H1 (cell line): ENCODE measurements around the gene TLK2. TPM values are rescaled to one million over a fixed set of nuclear protein-coding genes. Genes with fewer than 3 reads are reported as not detected.

ENCODE experiments used
- CTCF ChIA-PET: fragments of 300-600 bp; sonication (Branson Sonifier 250); formaldehyde crosslinking; loops from one replicate; lab custom pipeline; 2021; ENCODE audit not compliant: partially characterized antibody; lab: Charles Lee
- POLR2A ChIA-PET: fragments of 300-600 bp; sonication (Branson Sonifier 250); formaldehyde crosslinking; loops from one replicate; lab custom pipeline; 2021; ENCODE audit warnings: inconsistent platforms; ENCODE audit not compliant: partially characterized antibody; lab: Charles Lee
- DNase-seq, 2 experiments: peaks; one replicate each; pipeline versions ENCODE4 v3.0.0 to v3.0.0-alpha.2; 2010 to 2022; ENCODE audit warnings: low spot score in 2 of 2, low read depth in 1 of 2, mixed read lengths in 1 of 2
- FAIRE-seq: peaks from 2 replicates; lab custom pipeline; 2011; peaks lifted over from hg19 to GRCh38; lab: Jason Lieb, UNC
- H2AFZ ChIP-seq: 2 replicates; pipeline ENCODE4 v1.8.1; 2012; ENCODE audit warnings: low read length, inconsistent platforms
- H2AK5ac ChIP-seq: 2 replicates; pipeline ENCODE4 v1.6.1; 2013; ENCODE audit warnings: low read depth, low read length
- H2BK120ac ChIP-seq: replicated peaks from 2 replicates; pipeline ENCODE3; 2013; ENCODE audit warnings: low read depth, low read length, inconsistent platforms
- H2BK12ac ChIP-seq: 2 replicates; pipeline ENCODE4 v1.6.1; 2013; ENCODE audit warnings: low read depth, low read length
- H2BK15ac ChIP-seq: 2 replicates; pipeline ENCODE4 v1.6.1; 2013; ENCODE audit warnings: low read length
- H2BK20ac ChIP-seq: 2 replicates; pipeline ENCODE4 v1.6.1; 2013; ENCODE audit warnings: low read length
- H2BK5ac ChIP-seq: 2 replicates; pipeline ENCODE4 v1.6.1; 2013; ENCODE audit warnings: low read depth, low read length
- H3K14ac ChIP-seq: 2 replicates; pipeline ENCODE4 v1.6.1; 2013; ENCODE audit warnings: inconsistent platforms; ENCODE audit not compliant: insufficient read length
- H3K18ac ChIP-seq: 2 replicates; pipeline ENCODE4 v1.6.1; 2013; ENCODE audit warnings: low read length; ENCODE audit errors: extremely low read depth
- H3K23ac ChIP-seq: 2 replicates; pipeline ENCODE4 v1.6.1; 2013; ENCODE audit warnings: inconsistent platforms; ENCODE audit not compliant: insufficient read length
- H3K23me2 ChIP-seq: 2 replicates; pipeline ENCODE4 v1.6.1; 2013; ENCODE audit warnings: low read depth, low read length
- H3K27ac ChIP-seq: 2 replicates; pipeline ENCODE4 v1.6.1; 2011; ENCODE audit warnings: low read depth, low read length, inconsistent platforms
- H3K27me3 ChIP-seq, 4 experiments: replicated peaks in 1 of 4; 1 replicate in 1 of 4; 2 replicates in 3 of 4; pipeline versions ENCODE4 v1.6.1 to v1.8.1; 2011 to 2013; ENCODE audit warnings: low read length in 3 of 4, mild to moderate bottlenecking in 3 of 4, inconsistent platforms in 2 of 4, mixed read lengths in 2 of 4, moderate library complexity in 1 of 4; ENCODE audit not compliant: control insufficient read depth in 3 of 4, insufficient read depth in 3 of 4; ENCODE audit errors: extremely low read depth in 1 of 4
- H3K36me3 ChIP-seq, 4 experiments: 2 replicates each; pipeline versions ENCODE4 v1.6.1 to v1.8.1; 2011 to 2013; ENCODE audit warnings: mild to moderate bottlenecking in 4 of 4, low read length in 3 of 4, moderate library complexity in 2 of 4, control low read depth in 1 of 4, inconsistent platforms in 1 of 4; ENCODE audit not compliant: insufficient read depth in 4 of 4, control insufficient read depth in 2 of 4
- H3K4ac ChIP-seq: replicated peaks from 2 replicates; pipeline ENCODE3; 2013; ENCODE audit warnings: low read length, low read depth, mixed read lengths, inconsistent platforms; ENCODE audit not compliant: insufficient read length
- H3K4me1 ChIP-seq, 4 experiments: replicated peaks in 1 of 4; 1 replicate in 1 of 4; 2 replicates in 3 of 4; pipeline versions ENCODE4 v1.6.1 to v1.8.1; 2011 to 2013; ENCODE audit warnings: low read length in 3 of 4, inconsistent platforms in 2 of 4, mixed read lengths in 1 of 4; ENCODE audit not compliant: insufficient read depth in 4 of 4, control insufficient read depth in 3 of 4
- H3K4me2 ChIP-seq, 2 experiments: 2 replicates each; pipeline versions ENCODE4 v1.6.1 to v1.8.1; 2011 to 2013; ENCODE audit warnings: low read depth in 2 of 2, low read length in 2 of 2, control low read depth in 1 of 2, inconsistent platforms in 1 of 2, mild to moderate bottlenecking in 1 of 2; ENCODE audit not compliant: insufficient read depth in 1 of 2
- H3K4me3 ChIP-seq, 4 experiments: fragments of 200-600, 300-600 bp in 1 of 4; sonication (generic), shearing (Covaris generic), sonication (Bioruptor Twin) in 1 of 4; 2 replicates each; pipeline versions ENCODE4 v1.5.1 to v1.8.1; 2011 to 2016; ENCODE audit warnings: low read length in 4 of 4, low read depth in 3 of 4, control low read depth in 2 of 4, inconsistent platforms in 2 of 4, mild to moderate bottlenecking in 2 of 4, mixed read lengths in 1 of 4, moderate library complexity in 1 of 4; ENCODE audit not compliant: insufficient read depth in 2 of 4; ENCODE audit errors: extremely low read depth in 1 of 4
- H3K56ac ChIP-seq: replicated peaks from 2 replicates; pipeline ENCODE3; 2013; ENCODE audit warnings: low read depth, mild to moderate bottlenecking, mixed read lengths, low read length, inconsistent platforms; ENCODE audit not compliant: insufficient read length
- H3K79me1 ChIP-seq: 2 replicates; pipeline ENCODE4 v1.6.1; 2013; ENCODE audit warnings: low read depth, low read length, control low read depth
- H3K79me2 ChIP-seq, 2 experiments: 2 replicates each; pipeline versions ENCODE4 v1.6.1 to v1.8.1; 2012 to 2013; ENCODE audit warnings: low read length in 2 of 2, mild to moderate bottlenecking in 2 of 2, inconsistent platforms in 1 of 2; ENCODE audit not compliant: insufficient read depth in 2 of 2, control insufficient read depth in 1 of 2
- H3K9ac ChIP-seq, 4 experiments: replicated peaks in 1 of 4; 1 replicate in 1 of 4; 2 replicates in 3 of 4; pipeline versions ENCODE4 v1.6.1 to v1.8.1; 2011 to 2013; ENCODE audit warnings: low read depth in 3 of 4, low read length in 3 of 4, control low read depth in 2 of 4, mild to moderate bottlenecking in 2 of 4, moderate library complexity in 2 of 4, inconsistent platforms in 1 of 4; ENCODE audit errors: extremely low read depth in 1 of 4
- H3K9me3 ChIP-seq, 2 experiments: 2 replicates each; pipeline versions ENCODE4 v1.6.1 to v1.8.1; 2012 to 2013; ENCODE audit warnings: mild to moderate bottlenecking in 2 of 2, moderate library complexity in 2 of 2, control low read depth in 1 of 2, inconsistent platforms in 1 of 2, low read depth in 1 of 2, low read length in 1 of 2, mixed read lengths in 1 of 2; ENCODE audit not compliant: insufficient read depth in 2 of 2
- H4K20me1 ChIP-seq, 2 experiments: replicated peaks in 1 of 2; 2 replicates each; pipeline versions ENCODE3 to v1.8.1; 2011 to 2013; ENCODE audit warnings: inconsistent platforms in 2 of 2, low read length in 2 of 2, mild to moderate bottlenecking in 1 of 2; ENCODE audit not compliant: insufficient read depth in 2 of 2, control insufficient read depth in 1 of 2
- H4K5ac ChIP-seq: 2 replicates; pipeline ENCODE4 v1.6.1; 2013; ENCODE audit warnings: low read length, low read depth, mixed read lengths, inconsistent platforms; ENCODE audit not compliant: insufficient read length
- H4K8ac ChIP-seq: 2 replicates; pipeline ENCODE4 v1.8.0; 2013; ENCODE audit warnings: mild to moderate bottlenecking, moderate library complexity, low read length, inconsistent platforms; ENCODE audit not compliant: insufficient read depth; ENCODE audit errors: extremely low read depth
- H4K91ac ChIP-seq: replicated peaks from 2 replicates; pipeline ENCODE3; 2013; ENCODE audit warnings: low read length, mixed read lengths, inconsistent platforms; ENCODE audit not compliant: insufficient read length
- BRCA1 ChIP-seq: IDR thresholded peaks from 2 replicates; pipeline ENCODE4 v1.6.1; 2012; ENCODE audit warnings: low read depth, low read length, improper control_type of control experiment
- CHD1 ChIP-seq: IDR thresholded peaks from 2 replicates; pipeline ENCODE4 v1.6.1; 2012; ENCODE audit warnings: low read depth, low read length, improper control_type of control experiment
- CREB1 ChIP-seq: IDR thresholded peaks from 2 replicates; pipeline ENCODE4 v1.6.1; 2012; ENCODE audit warnings: inconsistent platforms
- HDAC6 ChIP-seq: IDR thresholded peaks from one replicate; pipeline ENCODE4 v1.7.1; 2012; ENCODE audit warnings: low read depth, mild to moderate bottlenecking, inconsistent platforms, low read length, moderate library complexity
- KDM5A ChIP-seq: fragments of 200-600 bp; IDR thresholded peaks from 2 replicates; pipeline ENCODE4 v1.7.1; 2012; ENCODE audit warnings: mild to moderate bottlenecking, low read length, inconsistent platforms, mixed read lengths
- RFX5 ChIP-seq: IDR thresholded peaks from 2 replicates; pipeline ENCODE4 v1.6.1; 2011; ENCODE audit warnings: low read depth, low read length, improper control_type of control experiment, borderline replicate concordance
- WGBS, 2 experiments: shearing (Covaris generic) in 1 of 2; methylation state at CpG; one replicate each; pipeline versions ENCODE4 v1.1.6 to v1.1.7; 2013 to 2015; ENCODE audit warnings: low lambda C conversion rate in 2 of 2, mixed read lengths in 2 of 2, inconsistent platforms in 1 of 2, low coverage in 1 of 2, missing lambda C conversion rate in 1 of 2; ENCODE audit not compliant: insufficient replicate concordance in 2 of 2, insufficient coverage in 1 of 2, insufficient read length in 1 of 2; ENCODE audit errors: extremely low coverage in 1 of 2, missing lambda C conversion rate in 1 of 2; 5-methylcytosine and 5-hydroxymethylcytosine counted together
- polyA plus RNA-seq, 7 experiments: library from polyadenylated mRNA; depleted of rRNA in 3 of 7; stranded (reverse) in 5 of 7; unstranded in 2 of 7; fragments of >200 nt in 5 of 7; fragments of 200-250 nt in 2 of 7; gene quantifications; 1 replicate in 5 of 7; 2 replicates in 1 of 7; 4 replicates in 1 of 7; pipeline versions ENCODE4 v1.2.1 to v1.2.3, GENCODE V29; 2011 to 2013; ENCODE audit warnings: missing spikeins in 2 of 7, mixed read lengths in 2 of 7
- total RNA-seq: library from RNA; stranded (reverse); fragmentation: NEBNext Ultra II Directional; extraction: Animal tissue kit (Norgen Biotek cat#: 25700); gene quantifications from 2 replicates; pipeline ENCODE4 v1.2.1, GENCODE V29; 2021

The TLK2 gene
- total and polyA plus RNA-seq, 2 of the 8 experiments (the other 6 are each of a cell fraction or from before 2014, with no cell fraction given) = 43.1 to 59.9 TPM

DNA sequence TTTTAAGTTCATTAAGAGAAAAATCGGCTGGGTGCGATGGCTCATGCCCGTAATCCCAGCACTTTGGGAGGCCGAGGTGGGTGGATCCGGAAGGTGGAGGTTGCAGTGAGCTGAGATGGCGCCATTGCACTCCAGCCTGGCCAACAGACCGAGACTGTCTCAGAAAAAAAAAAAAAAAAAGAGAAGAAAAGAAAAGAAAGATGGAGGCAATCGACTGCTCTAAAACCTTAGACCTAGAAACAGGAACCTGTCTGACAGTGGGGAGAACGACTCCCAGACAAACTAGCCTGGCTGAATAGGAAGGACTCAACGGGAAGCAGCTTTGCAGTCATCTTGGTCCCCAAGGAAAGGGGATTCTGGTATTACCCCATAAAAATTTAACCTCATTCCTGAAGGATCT is 162.5 kb downstream of the TLK2 start:
- Histone ChIP-seq H2AK5ac (no peak overlapping the region), H3K14ac (no peak overlapping the region), H3K9me3 (no peaks in the 10 kb centered on the region), H3K79me2 (no peaks in the 10 kb centered on the region), H3K23ac (no peak overlapping the region), H3K4me3 (no peak overlapping the region), H3K4me2 (no peak overlapping the region), H3K79me1 (no peaks in the 10 kb centered on the region), H2BK12ac (no peak overlapping the region), H3K56ac (no peak overlapping the region), H2BK20ac (no peak overlapping the region), H2BK5ac (no peak overlapping the region), H2BK15ac (no peak overlapping the region), H3K23me2 (no peaks in the 10 kb centered on the region), H2BK120ac (no peak overlapping the region), H3K18ac (no peak overlapping the region), H4K5ac (no peak overlapping the region), H4K20me1 (no peaks in the 10 kb centered on the region), H4K91ac (no peak overlapping the region), H3K4ac (no peak overlapping the region), H3K4me1 (peaks cover 0 to 2% (median 0%) of the 10 kb centered on the region in 4 experiments; a peak in 1 of 7 replicates), H2AFZ (no peak overlapping the region), H4K8ac (no peak overlapping the region), H3K27me3 (no peaks in the 10 kb centered on the region), H3K9ac (no peak overlapping the region), H3K27ac (no peak overlapping the region), H3K36me3 (no peaks in the 10 kb centered on the region)
- FAIRE-seq (no peak), DNase-seq (no peak)
- 87% methylated on average over 9 of the region's 10 CpGs; no CpG with 5 or more reads in 1 of the 2 experiments for WGBS, 2 experiments
- POLR2A ChIA-PET = interaction anchor here (0.8 kb wide), 1 partner anchor 11 kb away, joined by 4 read pairs; no protein-coding TSS in a partner anchor
- CTCF ChIA-PET = interaction anchor here (3.0 to 3.6 kb wide), 2 partner anchors 8 to 31 kb away, joined by 12 to 15 read pairs; no protein-coding TSS in a partner anchor
- TF ChIP-seq KDM5A (no peak), CHD1 (no peak), CREB1 (no peak), HDAC6 (no peak), BRCA1 (no peak), RFX5 (no peak)
